IPS DF 6.9 (cell line): Measurements from ENCODE around the gene PEMT.
"Not testable (repeated sequence)": the region's sequence is repeated elsewhere in the genome, so short reads cannot be mapped to it uniquely, and the experiment has no call there.

Experiments used
- DNase-seq: peaks from one replicate; pipeline ENCODE4 v3.0.0-alpha.2; 2013; ENCODE audit warnings: low read depth, low spot score
- H3K27ac ChIP-seq: one replicate; pipeline ENCODE4 v1.5.1; 2013; ENCODE audit warnings: low read length, control low read depth
- H3K27me3 ChIP-seq: 2 replicates; pipeline ENCODE4 v1.6.1; 2013; ENCODE audit warnings: mild to moderate bottlenecking, low read length; ENCODE audit not compliant: control insufficient read depth, insufficient read depth
- H3K36me3 ChIP-seq: 2 replicates; pipeline ENCODE4 v1.6.1; 2013; ENCODE audit warnings: low read length; ENCODE audit not compliant: control insufficient read depth, insufficient read depth
- H3K4me1 ChIP-seq: 2 replicates; pipeline ENCODE4 v1.6.1; 2013; ENCODE audit warnings: low read length; ENCODE audit not compliant: control insufficient read depth, insufficient read depth
- H3K4me3 ChIP-seq: 2 replicates; pipeline ENCODE4 v1.5.1; 2013; ENCODE audit warnings: mild to moderate bottlenecking, low read length
- H3K9me3 ChIP-seq: 2 replicates; pipeline ENCODE4 v1.6.1; 2013; ENCODE audit warnings: low read length, inconsistent platforms; ENCODE audit not compliant: control insufficient read depth, insufficient read depth
- WGBS: extraction: QIAGEN DNeasy Blood & Tissue Kit; methylation state at CpG from one replicate; pipeline ENCODE4 v1.1.7; 2013; ENCODE audit warnings: mixed read lengths, missing lambda C conversion rate; ENCODE audit not compliant: insufficient read length, insufficient coverage; 5-methylcytosine and 5-hydroxymethylcytosine counted together

The PEMT gene

DNA sequence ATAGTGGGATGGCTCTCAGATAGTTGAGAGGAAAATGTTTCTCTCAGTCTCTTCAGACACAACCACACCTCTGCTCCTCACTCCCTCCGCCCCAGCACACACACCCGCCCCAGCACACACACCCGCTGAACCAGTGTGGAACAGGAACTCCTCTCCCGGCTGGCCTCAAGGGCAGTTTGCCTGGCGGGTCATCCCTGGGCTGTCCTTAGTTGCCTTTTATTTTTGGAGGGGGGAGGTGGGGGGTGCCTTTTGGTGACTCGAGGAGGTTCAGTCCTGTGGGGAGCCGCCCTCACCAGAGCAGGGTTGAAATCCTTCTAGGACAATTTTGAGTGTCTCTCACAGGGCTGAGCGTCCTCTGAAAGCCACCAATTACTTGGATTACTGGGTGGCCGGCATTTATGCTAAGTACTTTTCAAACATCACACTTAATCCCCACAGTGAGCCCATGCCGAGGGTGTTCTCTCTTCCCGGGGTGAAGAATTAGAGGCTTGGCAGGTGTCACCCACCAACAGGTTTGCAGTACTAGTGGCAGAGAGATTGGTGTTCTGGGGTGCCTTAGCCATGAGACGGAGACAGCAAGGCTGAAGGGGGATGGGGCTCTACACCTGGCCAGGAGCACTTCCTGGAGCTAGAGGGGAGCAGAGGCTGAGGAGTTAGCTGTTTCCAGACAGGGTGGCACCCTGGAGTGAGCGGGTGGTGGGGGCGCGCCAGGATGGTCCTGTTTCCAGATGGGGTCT, 98.1 kb downstream of the PEMT start:
- Histone ChIP-seq H3K36me3 (peaks cover 7% of the 10 kb centered on the region; the same call in 1 of the 2 replicates), H3K27me3 (peaks cover 10% of the 10 kb centered on the region), H3K4me3 (no peak overlapping the region), H3K27ac (no peak overlapping the region), H3K4me1 (peaks cover 14% of the 10 kb centered on the region), H3K9me3 (no peaks in the 10 kb centered on the region)
- DNase-seq = no peak
- no CpG with 5 or more reads among the region's 15 CpGs for WGBS

DNA sequence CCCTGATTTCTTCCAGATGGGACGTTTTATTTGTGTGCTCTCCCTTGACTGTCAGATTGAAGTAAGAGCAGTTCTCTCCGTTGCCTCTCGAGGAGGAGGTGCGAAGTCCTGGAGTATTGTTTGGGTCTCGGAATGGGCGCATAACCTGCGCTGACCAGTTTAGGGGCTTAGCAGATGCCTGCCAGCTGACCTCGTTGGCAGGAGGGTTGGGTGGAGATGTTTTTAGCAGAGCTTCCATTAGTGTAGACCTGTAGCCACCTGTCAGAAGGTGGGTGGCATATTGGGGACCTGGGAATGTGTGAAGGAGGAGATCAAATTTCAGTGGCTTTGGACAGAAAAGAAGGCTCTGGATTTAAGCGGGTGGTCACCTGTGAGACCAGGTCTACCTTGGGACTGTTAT, 98.9 kb downstream of the PEMT start:
- no peak for DNase-seq
- no CpG with 5 or more reads among the region's 9 CpGs for WGBS
- H3K27ac ChIP-seq = no peak overlapping the region

DNA sequence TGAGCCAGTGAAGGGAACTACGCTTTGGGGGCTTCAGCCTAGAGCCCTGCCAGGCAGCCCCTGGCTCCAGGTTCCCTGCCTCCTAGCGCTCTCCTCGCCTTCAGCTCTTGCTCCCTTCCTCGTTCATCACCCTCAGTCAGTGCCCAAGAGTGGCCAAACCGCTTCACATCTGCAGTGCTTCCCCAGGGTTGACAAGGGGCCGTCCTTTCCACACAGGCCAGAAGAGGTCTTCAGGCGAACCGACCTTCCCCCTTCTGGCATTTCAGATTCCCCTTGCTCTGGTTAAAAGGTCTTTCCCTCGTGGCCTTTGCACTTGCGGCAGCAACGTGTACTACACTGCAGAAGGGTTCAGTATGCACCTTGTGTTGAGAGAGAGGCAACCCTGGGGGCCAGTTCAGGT, 99.4 kb downstream of the PEMT start:
- Histone ChIP-seq H3K9me3 (no peaks in the 10 kb centered on the region), H3K4me1 (peaks cover 11% of the 10 kb centered on the region), H3K36me3 (peaks cover 12% of the 10 kb centered on the region), H3K27ac (no peak overlapping the region), H3K4me3 (no peak overlapping the region), H3K27me3 (peaks cover 10% of the 10 kb centered on the region)
- no peak for DNase-seq
- WGBS = no CpG with 5 or more reads among the region's 11 CpGs

More for the DNA sequence above, 98.9 kb downstream of the PEMT start:
- peaks cover 14% of the 10 kb centered on the region for H3K4me1 ChIP-seq
- H3K9me3 ChIP-seq = no peaks in the 10 kb centered on the region
- peaks cover 10% of the 10 kb centered on the region for H3K27me3 ChIP-seq
- H3K36me3 ChIP-seq = peaks cover 10% of the 10 kb centered on the region
- H3K4me3 ChIP-seq = no peak overlapping the region

DNA sequence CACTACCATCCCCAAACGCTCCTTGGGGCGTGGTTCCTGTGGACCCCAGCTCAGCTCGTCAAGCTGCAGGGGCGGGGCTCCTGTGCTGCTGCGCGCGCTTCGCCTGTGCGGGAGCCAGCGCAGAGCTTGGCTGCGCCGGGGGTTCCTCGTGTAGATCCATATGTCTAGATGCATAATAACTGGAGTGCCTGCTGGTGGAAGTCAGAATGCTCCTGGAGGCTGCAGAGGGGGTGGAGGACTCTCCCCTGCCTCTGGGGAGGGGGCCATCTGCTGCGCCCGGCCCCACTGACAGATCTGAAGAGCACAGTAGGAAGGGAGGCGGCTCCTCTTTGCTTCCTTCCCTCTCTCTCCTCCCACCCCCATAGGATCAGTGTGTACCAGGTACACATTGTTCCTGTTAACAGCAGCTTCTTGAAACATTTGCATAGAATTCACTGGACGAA, 99.9 kb downstream of the PEMT start:
- Histone ChIP-seq H3K4me1 (peaks cover 11% of the 10 kb centered on the region), H3K27ac (no peak overlapping the region), H3K4me3 (no peak overlapping the region), H3K36me3 (peaks cover 12% of the 10 kb centered on the region), H3K27me3 (peaks cover 10% of the 10 kb centered on the region), H3K9me3 (no peaks in the 10 kb centered on the region)
- no peak for DNase-seq
- no CpG with 5 or more reads among the region's 17 CpGs for WGBS

DNA sequence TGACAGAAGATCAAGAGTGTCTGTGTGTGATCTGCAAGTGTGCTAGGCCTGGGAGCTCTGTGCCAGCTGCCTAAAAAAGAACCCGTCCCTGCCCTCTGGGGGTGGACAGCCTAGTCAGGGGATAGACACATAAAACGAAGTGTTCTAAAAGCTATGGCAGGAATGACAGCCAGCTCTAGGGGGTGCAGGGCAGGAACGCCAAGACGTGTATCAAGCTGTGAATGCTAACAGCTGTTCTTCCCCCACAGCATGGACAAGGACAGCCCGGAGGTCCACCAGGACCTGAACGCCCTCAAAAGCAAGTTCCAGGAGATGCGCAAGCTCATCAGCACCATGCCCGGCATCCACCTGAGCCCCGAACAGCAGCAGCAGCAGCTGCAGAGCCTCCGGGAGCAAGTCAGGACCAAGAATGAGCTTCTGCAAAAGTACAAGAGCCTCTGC, 100.5 kb downstream of the PEMT start:
- Histone ChIP-seq H3K36me3 (peaks cover 12% of the 10 kb centered on the region), H3K27ac (no peak overlapping the region), H3K27me3 (peaks cover 10% of the 10 kb centered on the region)

DNA sequence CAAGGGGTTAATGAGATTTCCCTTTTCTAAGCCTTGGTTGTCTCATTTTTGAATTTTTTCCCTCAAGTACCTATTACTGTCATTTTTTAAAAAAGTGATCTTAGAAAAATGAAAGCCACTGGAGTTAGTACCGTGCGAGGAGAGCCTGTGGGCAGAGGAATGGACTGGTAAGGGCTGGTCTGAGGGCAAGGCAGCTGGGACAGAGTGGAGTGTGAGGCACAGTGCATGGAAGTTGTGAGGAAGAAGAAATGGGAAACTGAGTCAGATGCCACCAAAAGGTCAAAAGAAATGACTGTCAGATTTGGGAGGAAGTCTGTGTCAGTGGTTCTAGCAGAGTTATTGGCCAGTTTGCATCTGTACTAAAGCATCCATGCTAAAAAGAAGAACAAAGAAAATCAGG, 103.5 kb downstream of the PEMT start:
- Histone ChIP-seq H3K9me3 (no peaks in the 10 kb centered on the region), H3K27me3 (no peaks in the 10 kb centered on the region), H3K36me3 (peaks cover 12% of the 10 kb centered on the region), H3K27ac (no peak overlapping the region), H3K4me1 (0 out of 2 replicates have a peak, but pooled peaks cover 2% of the 10 kb centered on the region), H3K4me3 (no peak overlapping the region)
- no CpG with 5 or more reads among the region's 2 CpGs for WGBS
- DNase-seq = no peak

More for the DNA sequence above, 100.5 kb downstream of the PEMT start:
- H3K9me3 ChIP-seq = no peaks in the 10 kb centered on the region
- peaks cover 11% of the 10 kb centered on the region for H3K4me1 ChIP-seq
- H3K4me3 ChIP-seq = no peak overlapping the region
- WGBS = no CpG with 5 or more reads among the region's 10 CpGs
- DNase-seq = no peak

DNA sequence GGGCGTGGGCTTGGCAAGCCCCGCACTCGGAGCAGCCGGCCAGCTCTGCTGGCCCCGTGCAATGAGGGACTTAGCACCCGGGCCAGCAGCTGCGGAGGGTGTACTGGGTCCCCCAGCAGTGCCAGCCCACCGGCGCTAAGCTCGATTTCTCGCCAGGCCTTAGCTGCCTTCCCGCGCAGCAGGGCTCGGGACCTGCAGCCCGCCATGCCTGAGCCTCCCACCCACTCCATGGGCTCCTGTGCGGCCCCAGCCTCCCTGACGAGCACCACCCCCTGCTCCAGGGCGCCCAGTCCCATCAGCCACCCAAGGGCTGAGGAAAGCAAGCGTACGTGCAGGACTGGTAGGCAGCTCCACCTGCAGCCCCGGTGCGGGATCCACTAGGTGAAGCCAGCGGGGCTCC, 105.1 kb downstream of the PEMT start:
- not testable (repeated sequence) for H3K4me1 ChIP-seq, H3K27me3 ChIP-seq, DNase-seq, H3K4me3 ChIP-seq, H3K27ac ChIP-seq, H3K9me3 ChIP-seq
- no CpG with 5 or more reads among the region's 23 CpGs for WGBS
- H3K36me3 ChIP-seq = peaks cover 11% of the 10 kb centered on the region

DNA sequence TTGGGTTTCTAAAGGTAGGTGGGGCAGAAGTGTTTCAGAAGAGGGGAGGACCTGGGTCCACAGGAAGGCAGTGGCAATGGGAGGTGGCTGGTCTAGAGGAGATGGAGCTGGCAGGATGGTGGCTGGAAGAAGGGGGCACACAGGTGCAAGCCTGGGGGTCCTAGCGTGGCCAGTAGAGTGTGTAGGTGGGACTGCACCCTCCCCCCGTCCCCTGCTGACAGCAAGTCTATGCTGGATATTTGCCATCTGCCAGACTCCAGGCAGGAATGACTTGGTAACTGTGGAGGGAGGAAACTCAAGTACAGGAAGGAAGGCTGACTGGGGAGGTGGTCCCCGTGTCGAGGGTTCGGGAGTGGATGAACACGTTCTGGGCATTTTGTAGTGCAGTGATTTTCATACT, 106.1 kb downstream of the PEMT start:
- no CpG with 5 or more reads among the region's 6 CpGs for WGBS
- Histone ChIP-seq H3K27ac (no peak overlapping the region), H3K9me3 (no peaks in the 10 kb centered on the region), H3K36me3 (peaks cover 5% of the 10 kb centered on the region; the same call in 1 of the 2 replicates), H3K4me1 (no peaks in the 10 kb centered on the region), H3K4me3 (no peak overlapping the region), H3K27me3 (no peaks in the 10 kb centered on the region)
- DNase-seq = no peak

DNA sequence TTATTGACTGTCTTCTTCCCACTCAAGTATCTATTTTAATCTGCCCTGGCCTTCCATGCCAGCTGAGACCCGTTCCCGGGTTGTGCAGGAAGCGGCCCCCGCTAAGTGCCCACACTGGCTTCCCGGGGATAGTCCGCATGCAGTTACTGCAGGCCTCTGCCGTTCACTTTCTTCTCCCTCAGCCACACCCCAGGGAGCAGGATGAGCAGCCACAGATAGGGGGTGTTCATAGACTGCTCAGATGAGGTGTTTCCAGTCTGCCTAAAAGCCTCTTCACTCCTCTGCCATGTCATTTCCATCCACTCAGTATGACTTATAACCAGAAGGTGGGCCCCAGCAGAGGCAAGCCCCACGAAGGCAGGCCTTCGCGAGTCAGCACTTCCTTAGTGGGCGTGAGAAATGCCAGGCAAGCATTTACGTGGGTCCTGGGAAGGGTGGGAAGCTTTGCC, 107.0 kb downstream of the PEMT start:
- no peak for DNase-seq
- Histone ChIP-seq H3K27me3 (no peaks in the 10 kb centered on the region), H3K27ac (no peak overlapping the region), H3K9me3 (no peaks in the 10 kb centered on the region), H3K4me1 (no peaks in the 10 kb centered on the region), H3K4me3 (no peak overlapping the region), H3K36me3 (peaks cover 5% of the 10 kb centered on the region; the same call in 1 of the 2 replicates)
- WGBS = no CpG with 5 or more reads among the region's 12 CpGs

DNA sequence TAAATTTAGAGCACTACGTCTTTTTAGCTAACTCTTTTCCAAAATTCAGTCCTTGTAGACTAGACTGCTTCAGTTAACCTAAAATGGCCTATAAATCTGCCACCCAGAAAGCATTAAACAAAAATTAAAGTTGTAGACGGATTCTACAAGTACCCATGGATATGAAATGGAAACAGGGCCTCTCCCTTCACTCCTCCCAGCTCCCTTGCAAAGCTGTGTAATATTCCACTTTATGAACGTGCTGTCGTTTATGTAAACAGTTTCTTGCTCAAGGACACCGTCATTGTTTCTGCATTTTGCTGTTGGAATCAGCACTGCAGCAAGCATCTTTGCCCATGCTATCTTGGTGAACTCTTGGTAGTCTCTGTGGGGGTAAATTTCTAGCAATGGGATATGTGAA, 109.6 kb downstream of the PEMT start:
- no peaks in the 10 kb centered on the region for H3K9me3 ChIP-seq
- H3K27me3 ChIP-seq = no peaks in the 10 kb centered on the region
- WGBS = no CpG with 5 or more reads among the region's 5 CpGs
- no peak overlapping the region for H3K4me3 ChIP-seq
- no peak overlapping the region for H3K27ac ChIP-seq
- no peaks in the 10 kb centered on the region for H3K4me1 ChIP-seq
- H3K36me3 ChIP-seq = no peaks in the 10 kb centered on the region
- DNase-seq = no peak
